Skeletal muscle satellite cell (primary cell): ENCODE data around the gene CBX2.
A peak's percentile ranks its signal among the peaks of the same experiment; 100 is the strongest.

Experiments used
- H3K27me3 ChIP-seq: 2 replicates; pipeline ENCODE4 v1.7.0; 2013; ENCODE audit warnings: low read length; ENCODE audit not compliant: control insufficient read depth, insufficient read depth
- H3K36me3 ChIP-seq: 2 replicates; pipeline ENCODE4 v1.7.0; 2013; ENCODE audit warnings: mild to moderate bottlenecking, control low read depth, low read length; ENCODE audit not compliant: insufficient read depth
- H3K4me1 ChIP-seq: 2 replicates; pipeline ENCODE4 v1.7.0; 2013; ENCODE audit warnings: low read length; ENCODE audit not compliant: control insufficient read depth, insufficient read depth
- H3K4me2 ChIP-seq: 2 replicates; pipeline ENCODE4 v1.7.0; 2013; ENCODE audit warnings: mild to moderate bottlenecking, low read length
- H3K4me3 ChIP-seq: 2 replicates; pipeline ENCODE4 v1.7.0; 2013; ENCODE audit warnings: low read length
- H3K9ac ChIP-seq: 2 replicates; pipeline ENCODE4 v1.7.0; 2013; ENCODE audit warnings: mild to moderate bottlenecking, low read depth, low read length, moderate library complexity
- H3K9me3 ChIP-seq: replicated peaks from 2 replicates; pipeline ENCODE4 v1.7.0; 2013; ENCODE audit warnings: mild to moderate bottlenecking, control low read depth, low read length

CBX2 gene

DNA sequence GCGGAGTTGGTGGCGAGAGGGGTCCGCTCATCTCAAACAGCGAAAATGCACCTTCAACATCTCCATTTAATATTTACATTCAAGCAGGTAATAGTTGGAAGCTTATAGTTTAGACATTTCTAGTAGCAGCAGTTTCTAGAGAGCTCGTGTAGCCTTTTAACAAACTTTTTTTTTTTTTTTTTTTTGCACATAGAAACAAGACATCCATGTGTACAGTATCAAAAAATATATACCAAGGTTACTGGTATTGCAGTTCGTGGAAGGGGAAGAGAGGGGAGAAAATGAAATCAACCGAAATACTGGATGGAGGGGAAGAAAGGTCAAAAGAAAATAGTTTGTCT, 55.1 kb downstream of the CBX2 start:
- no peak overlapping the region for H3K4me2 ChIP-seq
- H3K4me1 ChIP-seq = peaks cover 36% of the 10 kb centered on the region
- no peak overlapping the region for H3K4me3 ChIP-seq
- H3K9me3 ChIP-seq = no peaks in the 10 kb centered on the region
- no peak overlapping the region for H3K9ac ChIP-seq
- no peaks in the 10 kb centered on the region for H3K27me3 ChIP-seq
- H3K36me3 ChIP-seq = peaks cover 23% of the 10 kb centered on the region

DNA sequence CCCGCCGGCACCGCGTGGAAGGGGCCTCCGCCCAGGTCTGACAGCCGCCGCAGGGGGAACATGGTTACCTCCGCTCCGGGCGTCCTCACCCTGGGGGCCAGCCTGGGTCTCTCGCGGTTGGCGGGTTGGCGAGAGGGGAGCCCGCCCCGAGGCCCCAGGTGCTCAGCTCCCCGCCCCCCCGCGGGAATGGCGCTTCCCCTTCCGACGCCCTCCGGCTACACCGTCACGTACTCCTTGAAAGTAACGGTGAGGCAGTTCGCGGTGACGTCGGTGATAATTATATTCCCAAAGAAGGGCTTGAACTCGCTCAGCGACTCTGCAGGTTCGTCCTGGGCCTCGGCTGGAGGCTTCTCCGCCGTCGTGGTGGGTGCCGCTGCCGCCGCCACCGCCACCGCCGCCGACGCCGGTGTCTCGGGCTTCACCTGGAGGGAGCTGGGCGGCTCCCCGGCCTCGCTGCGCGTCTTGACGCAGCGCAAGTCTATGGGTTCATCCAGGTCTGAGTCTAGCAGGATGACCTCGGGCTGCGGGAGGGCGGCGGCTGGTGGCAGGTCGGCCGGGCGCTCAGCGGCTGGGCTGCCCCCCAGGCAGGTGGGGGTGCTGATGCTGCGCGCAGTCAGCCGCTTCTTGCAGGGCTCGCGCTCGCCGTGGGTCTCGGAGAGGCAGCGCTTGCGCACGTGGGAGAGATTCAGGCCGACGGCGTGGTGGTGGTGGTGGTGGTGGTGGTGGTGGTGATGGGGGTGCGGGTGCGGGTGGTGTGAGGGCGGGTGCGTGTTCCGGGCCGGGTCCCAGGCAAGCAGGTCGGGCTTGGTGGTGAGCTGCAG, 56.0 kb downstream of the CBX2 start:
- H3K9ac ChIP-seq = no peak overlapping the region
- H3K27me3 ChIP-seq = no peaks in the 10 kb centered on the region
- H3K9me3 ChIP-seq = no peaks in the 10 kb centered on the region
- H3K4me2 ChIP-seq = no peak overlapping the region
- no peak overlapping the region for H3K4me3 ChIP-seq
- peaks cover 23% of the 10 kb centered on the region for H3K36me3 ChIP-seq
- H3K4me1 ChIP-seq = peaks cover 36% of the 10 kb centered on the region

DNA sequence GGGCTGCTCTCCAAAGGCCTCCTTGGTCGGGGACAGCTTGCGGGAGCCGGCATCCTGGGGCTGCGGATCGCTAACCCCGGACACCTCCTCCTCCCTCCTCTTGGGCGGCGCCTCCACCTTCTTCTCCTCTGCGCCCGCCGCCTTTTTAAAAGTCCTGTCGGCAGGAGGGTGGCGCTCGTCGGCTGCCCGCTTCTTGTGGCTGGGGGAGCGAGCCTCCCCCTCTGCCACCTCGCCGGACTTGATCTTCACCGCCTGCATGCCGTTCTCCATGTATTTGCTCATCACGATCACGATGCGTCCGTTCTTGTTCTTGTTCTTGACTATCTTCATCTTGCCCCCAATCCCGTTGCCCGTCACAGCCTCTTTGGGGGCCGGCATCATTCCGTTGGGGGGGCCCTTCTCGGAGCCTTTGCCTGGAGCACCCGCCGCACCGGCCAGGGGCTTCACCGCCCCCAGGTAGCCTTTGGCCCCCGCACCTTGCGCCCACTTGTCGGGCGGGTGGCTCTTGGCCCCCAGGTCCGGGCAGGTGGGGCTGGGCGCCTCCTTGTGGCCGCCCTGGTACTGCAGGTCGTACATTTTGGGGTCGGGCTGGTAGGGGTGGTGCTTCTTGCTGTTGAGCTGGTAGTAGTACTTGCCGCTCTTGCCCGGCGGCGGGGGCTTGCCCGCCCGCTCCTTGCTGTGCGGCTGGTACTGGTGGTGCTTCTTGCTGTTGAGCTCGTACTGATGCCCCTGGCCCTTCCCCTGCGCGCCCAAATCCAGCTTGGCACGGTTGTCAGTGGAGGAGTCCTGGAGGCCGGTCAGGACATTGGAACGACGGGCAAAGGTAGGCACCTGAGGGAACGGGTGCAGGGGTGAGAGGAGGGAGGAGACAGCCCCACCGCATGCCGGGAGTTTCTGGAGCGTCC, 56.9 kb downstream of the CBX2 start:
- no peak overlapping the region for H3K9ac ChIP-seq
- H3K4me1 ChIP-seq = peaks cover 39% of the 10 kb centered on the region
- H3K27me3 ChIP-seq = no peaks in the 10 kb centered on the region
- peaks cover 23% of the 10 kb centered on the region for H3K36me3 ChIP-seq
- no peak overlapping the region for H3K4me2 ChIP-seq
- H3K4me3 ChIP-seq = no peak overlapping the region
- no peaks in the 10 kb centered on the region for H3K9me3 ChIP-seq

DNA sequence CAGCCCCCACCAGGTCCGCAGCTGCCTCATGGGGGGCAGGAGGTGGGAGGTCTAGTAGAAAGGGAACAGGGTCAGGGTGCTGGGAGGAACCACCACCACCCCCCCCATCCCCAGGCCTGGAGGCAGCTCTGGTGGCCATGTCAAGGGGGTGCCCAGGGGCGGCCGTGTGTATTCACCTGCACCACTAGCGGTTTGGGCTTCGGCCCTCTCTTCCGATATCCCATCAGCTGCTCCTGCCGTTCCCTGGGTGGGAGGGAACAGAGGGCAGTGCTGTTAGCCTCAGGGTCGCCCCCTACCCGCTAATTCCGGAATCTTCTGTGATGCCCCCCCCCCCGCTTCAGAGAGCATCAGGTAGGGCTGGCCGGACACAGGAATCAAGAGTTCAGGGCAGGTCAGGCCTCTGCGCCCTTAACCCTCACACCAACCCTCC, 57.5 kb downstream of the CBX2 start:
- Histone ChIP-seq H3K36me3 (peaks cover 23% of the 10 kb centered on the region), H3K4me3 (no peak overlapping the region), H3K9me3 (no peaks in the 10 kb centered on the region), H3K4me2 (no peak overlapping the region), H3K27me3 (peaks cover 6% of the 10 kb centered on the region), H3K9ac (no peak overlapping the region), H3K4me1 (peaks cover 40% of the 10 kb centered on the region)

DNA sequence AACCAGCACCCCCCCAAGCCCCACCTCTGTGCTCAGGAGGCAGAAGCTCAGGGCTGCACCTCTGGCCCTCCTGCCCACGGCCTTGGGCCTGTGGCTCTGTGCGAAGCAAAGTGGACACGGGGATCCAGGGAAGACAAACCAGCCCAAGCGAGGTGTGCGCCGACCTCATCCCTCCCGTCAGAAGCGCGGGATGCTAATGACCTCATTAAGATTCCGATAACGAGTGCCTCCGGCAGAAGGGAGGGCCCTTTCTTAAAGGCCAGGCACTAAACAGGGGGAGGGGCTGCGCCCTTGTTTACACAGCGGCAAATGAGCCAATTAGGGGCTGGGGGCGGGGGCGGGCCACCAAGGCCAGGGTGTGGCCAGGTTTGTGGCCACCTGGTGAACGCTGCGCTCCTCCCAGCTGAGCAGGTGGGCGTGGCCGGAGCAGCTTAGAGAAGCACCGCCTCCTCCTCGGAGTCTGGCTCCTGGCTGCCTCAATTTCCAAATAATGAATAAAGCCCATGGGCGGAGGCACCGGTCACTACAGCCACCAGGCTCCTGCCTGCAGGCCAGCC, 58.1 kb downstream of the CBX2 start:
- H3K9ac ChIP-seq = no peak overlapping the region
- peaks cover 11% of the 10 kb centered on the region for H3K27me3 ChIP-seq
- H3K4me3 ChIP-seq = no peak overlapping the region
- H3K9me3 ChIP-seq = no peaks in the 10 kb centered on the region
- peaks cover 23% of the 10 kb centered on the region for H3K36me3 ChIP-seq
- H3K4me2 ChIP-seq = peak overlapping the region; percentile 94
- H3K4me1 ChIP-seq = peaks cover 44% of the 10 kb centered on the region

DNA sequence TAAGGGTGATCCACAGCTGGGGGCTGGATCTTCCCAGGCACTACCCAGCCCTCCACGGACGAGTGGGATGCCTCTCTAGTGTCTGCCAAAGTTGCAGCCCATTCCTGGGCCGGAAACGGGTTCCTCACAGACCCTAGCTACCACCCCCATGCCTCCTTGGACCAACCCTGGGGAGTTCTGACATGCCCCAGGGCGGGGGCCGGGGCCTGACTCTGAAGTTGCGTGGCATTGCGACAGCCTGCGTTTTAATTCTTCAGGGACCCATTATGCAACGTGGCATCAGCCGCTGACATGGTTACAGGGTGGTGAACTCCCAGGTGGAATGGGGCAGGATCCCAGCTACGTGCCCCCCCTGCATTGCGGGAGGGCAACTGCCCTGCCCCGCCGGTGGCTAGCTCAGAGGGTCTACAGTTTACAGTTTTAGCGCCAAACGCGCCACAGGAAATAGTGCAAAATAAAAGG, 58.6 kb downstream of the CBX2 start:
- Histone ChIP-seq H3K4me1 (peaks cover 42% of the 10 kb centered on the region), H3K9me3 (no peaks in the 10 kb centered on the region), H3K27me3 (peaks cover 17% of the 10 kb centered on the region), H3K9ac (no peak overlapping the region), H3K36me3 (peaks cover 23% of the 10 kb centered on the region), H3K4me2 (peak overlapping the region; percentile 94), H3K4me3 (peak overlapping the region; percentile 82)

DNA sequence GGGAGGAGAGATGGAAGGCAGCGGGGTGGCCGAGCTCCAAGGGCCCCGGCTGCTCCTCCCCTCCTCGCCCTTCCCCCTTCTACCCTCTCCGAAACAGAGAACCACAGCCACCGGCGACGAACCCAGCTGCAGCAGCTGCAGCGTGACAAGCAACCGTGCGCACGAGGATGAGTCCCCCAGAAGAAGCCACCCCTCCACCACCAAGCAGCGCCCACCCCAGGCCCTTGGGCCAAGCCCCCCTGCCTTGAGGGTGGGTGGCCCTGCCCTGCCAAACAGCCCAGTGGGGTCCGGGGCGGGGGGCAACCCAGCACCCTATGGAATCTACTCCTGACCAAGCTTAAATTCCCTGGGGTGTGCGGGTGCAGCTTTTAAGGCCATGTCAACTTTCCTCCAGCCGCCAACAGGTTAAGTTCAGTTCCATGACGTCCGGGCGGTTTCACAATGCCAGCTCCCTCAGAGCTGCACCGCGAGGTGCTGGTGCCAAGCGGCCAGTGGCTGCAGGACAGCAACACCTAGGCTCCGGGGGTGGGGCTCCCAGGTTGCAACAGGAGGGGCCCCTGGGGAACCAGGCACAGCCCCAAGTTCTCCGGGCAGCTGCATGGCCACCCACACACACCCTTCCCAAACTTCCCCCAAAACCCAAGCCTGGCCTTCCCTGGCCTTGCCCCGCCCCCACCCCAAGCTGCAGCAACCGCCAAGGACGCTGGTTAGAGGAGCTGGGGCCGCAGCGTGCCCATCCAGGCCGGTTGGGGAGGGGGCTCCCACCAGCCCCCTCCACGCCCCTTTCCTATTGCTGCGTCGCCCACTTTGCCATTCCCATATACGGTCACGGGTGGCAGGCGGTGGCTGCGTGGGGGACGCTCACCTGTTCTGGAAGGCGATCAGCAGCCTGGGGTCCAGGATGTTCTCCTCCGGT, 59.3 kb downstream of the CBX2 start:
- no peaks in the 10 kb centered on the region for H3K9me3 ChIP-seq
- H3K9ac ChIP-seq = peak overlapping the region; percentile 75
- H3K4me1 ChIP-seq = peaks cover 36% of the 10 kb centered on the region

More for the DNA sequence above, 59.3 kb downstream of the CBX2 start:
- peaks cover 23% of the 10 kb centered on the region for H3K27me3 ChIP-seq
- peak overlapping the region; percentile 94 for H3K4me2 ChIP-seq
- peaks cover 23% of the 10 kb centered on the region for H3K36me3 ChIP-seq
- peak overlapping the region; percentile 82 for H3K4me3 ChIP-seq
